Left ventricle myocardium inferior (tissue), 1 donor: ENCODE results near the gene GTF2IRD1. TPM values are rescaled to one million over a fixed set of nuclear protein-coding genes. Genes with fewer than 3 reads are reported as not detected.
"Not testable (repeated sequence)": the region's sequence is repeated elsewhere in the genome, so short reads cannot be mapped to it uniquely, and the experiment has no call there.

ENCODE experiments used
- DNase-seq: peaks from one replicate; pipeline ENCODE4 v3.0.0-alpha.2; 2020
- H3K27ac ChIP-seq: fragments of 200-600 bp; replicated peaks from 2 replicates; pipeline ENCODE4 v1.8.0; 2021
- H3K27me3 ChIP-seq: fragments of 200-600 bp; 2 replicates; pipeline ENCODE4 v1.8.0; 2021; ENCODE audit warnings: low read depth
- H3K36me3 ChIP-seq: fragments of 200-600 bp; 2 replicates; pipeline ENCODE4 v1.8.0; 2021
- H3K4me1 ChIP-seq: fragments of 200-600 bp; 2 replicates; pipeline ENCODE4 v1.8.0; 2021
- H3K4me3 ChIP-seq: fragments of 200-600 bp; 2 replicates; pipeline ENCODE4 v1.8.0; 2021; ENCODE audit warnings: mild to moderate bottlenecking, moderate library complexity
- H3K9me3 ChIP-seq: fragments of 200-600 bp; replicated peaks from 2 replicates; pipeline ENCODE4 v1.8.0; 2021
- intact Hi-C: fragments of 100-400 bp; cut with micrococcal nuclease; formaldehyde crosslinking; loops from one replicate; pipeline ENCODE4 v1.11.0; 2022
- total RNA-seq: library from RNA; stranded (reverse); fragmentation: NEBNext Ultra II Directional; extraction: Animal tissue kit (Norgen Biotek cat#: 25700); gene quantifications from one replicate; pipeline ENCODE4 v1.2.1, GENCODE V29; 2021
- TF ChIP-seq, protein P1 (sequence below): fragments of 200-600 bp; IDR thresholded peaks from 2 replicates; pipeline ENCODE4 v1.8.0; 2021; ENCODE audit warnings: antibody characterized with exemption, mild to moderate bottlenecking, borderline replicate concordance
- donor health status: DM: no; HTN: yes; CAD: no; lungs with severe emphysema.

GTF2IRD1 gene
- total RNA-seq, 1 donor from 2014 or later: 15.8 TPM

DNA sequence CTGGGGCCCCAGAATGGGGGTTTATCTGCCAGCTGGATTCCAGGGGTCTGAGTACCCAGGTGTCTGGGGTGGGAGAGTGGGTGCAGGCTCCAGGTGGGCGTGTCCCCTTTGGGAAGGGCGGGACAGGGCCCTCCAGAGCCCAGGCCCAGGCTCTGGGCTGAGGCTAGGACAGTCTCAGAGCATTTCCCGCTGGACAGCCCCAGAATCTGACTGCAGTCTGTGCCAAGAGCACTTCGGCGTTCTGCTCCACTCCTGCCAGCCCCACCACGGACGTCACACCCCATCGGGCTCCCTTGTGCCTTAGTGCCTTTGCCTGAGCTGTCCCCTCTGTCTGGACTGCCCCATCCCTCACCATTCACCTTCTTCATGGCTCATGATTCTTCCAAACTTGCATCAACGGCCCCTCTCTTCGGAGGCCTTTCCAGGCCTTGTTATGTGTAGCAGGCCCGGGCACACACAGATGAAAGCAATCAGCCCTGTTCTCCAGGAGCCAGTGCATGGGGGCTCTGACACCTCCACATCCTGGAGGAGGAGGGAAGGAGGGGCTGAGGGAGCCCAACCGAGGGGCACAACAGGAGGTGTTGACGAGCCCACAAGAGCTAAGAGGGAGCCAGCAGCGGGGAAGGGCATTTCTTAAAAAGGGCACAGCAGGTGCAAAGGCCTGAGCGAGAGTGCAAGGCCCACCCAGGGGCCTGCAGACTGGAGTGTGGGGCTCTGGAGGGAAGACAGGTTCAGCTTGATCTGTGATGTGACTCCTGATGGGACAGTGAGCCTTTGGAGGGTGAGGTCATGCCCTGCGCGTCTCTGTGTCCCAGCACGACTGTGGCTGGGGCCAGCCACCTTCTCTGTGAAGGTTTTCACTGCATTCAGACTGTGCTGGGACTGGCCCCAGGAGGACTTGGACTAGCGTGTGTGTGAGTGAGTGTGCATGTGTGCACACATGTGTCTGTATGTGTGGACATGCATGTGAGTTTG is 41.7 kb downstream of the GTF2IRD1 start:
- Histone ChIP-seq H3K36me3 (peaks cover 7% of the 10 kb centered on the region), H3K27ac (peak overlapping the region; percentile 63), H3K4me3 (no peak overlapping the region), H3K4me1 (peaks cover 43% of the 10 kb centered on the region), H3K27me3 (no peaks in the 10 kb centered on the region), H3K9me3 (peaks cover 9% of the 10 kb centered on the region)
- DNase-seq: peak; percentile 59
- intact Hi-C loops: no loop called here
- TF ChIP-seq, protein P1, sequence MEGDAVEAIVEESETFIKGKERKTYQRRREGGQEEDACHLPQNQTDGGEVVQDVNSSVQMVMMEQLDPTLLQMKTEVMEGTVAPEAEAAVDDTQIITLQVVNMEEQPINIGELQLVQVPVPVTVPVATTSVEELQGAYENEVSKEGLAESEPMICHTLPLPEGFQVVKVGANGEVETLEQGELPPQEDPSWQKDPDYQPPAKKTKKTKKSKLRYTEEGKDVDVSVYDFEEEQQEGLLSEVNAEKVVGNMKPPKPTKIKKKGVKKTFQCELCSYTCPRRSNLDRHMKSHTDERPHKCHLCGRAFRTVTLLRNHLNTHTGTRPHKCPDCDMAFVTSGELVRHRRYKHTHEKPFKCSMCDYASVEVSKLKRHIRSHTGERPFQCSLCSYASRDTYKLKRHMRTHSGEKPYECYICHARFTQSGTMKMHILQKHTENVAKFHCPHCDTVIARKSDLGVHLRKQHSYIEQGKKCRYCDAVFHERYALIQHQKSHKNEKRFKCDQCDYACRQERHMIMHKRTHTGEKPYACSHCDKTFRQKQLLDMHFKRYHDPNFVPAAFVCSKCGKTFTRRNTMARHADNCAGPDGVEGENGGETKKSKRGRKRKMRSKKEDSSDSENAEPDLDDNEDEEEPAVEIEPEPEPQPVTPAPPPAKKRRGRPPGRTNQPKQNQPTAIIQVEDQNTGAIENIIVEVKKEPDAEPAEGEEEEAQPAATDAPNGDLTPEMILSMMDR: no peak

DNA sequence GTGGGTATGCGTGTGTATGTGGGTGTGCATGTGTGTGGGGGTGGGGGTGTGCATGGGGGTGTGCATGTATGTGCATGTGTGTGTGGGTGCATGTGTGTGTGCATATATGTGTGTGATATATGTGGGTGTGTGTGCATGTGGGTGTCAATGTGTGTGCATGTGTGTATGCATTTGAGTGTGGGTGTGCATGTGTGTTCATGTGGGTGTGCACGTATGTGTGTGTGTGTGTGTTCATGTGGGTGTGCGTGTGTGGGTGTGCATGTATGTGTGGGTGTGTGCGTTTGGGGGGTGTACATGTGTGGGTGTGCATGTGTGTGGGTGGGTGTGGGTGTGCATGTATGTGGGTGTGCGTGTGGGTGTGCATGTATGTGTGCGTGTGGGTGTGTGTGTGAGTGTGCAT is 42.6 kb downstream of the GTF2IRD1 start:
- peaks cover 51% of the 10 kb centered on the region for H3K4me1 ChIP-seq
- intact Hi-C loops: no loop called here
- H3K4me3 ChIP-seq: no peak overlapping the region
- peaks cover 7% of the 10 kb centered on the region for H3K36me3 ChIP-seq
- no peak overlapping the region for H3K27ac ChIP-seq
- peaks cover 9% of the 10 kb centered on the region for H3K9me3 ChIP-seq
- no peaks in the 10 kb centered on the region for H3K27me3 ChIP-seq
- DNase-seq: no peak
- TF ChIP-seq, protein P1: no peak

DNA sequence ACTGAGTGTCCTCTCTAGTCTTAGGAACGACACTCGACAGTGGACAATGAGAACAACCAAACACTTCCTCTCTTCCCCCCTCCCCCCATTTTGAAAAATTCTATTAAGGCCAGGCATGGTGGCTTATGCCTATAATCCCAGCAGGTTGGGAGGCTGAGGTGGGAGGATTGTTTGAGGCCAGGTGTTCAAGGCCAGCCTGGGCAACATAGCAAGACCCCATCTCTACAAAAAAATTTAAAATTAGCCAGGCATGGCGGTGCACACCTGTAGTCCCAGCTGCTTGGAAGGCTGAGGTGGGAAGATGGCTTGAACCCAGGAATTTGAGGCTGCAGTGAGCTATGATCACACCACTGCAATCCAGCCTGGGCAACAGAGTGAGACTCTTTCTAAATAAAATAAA is 43.1 kb downstream of the GTF2IRD1 start:
- peaks cover 54% of the 10 kb centered on the region for H3K4me1 ChIP-seq
- H3K27me3 ChIP-seq, H3K36me3 ChIP-seq, intact Hi-C loops, H3K9me3 ChIP-seq, H3K4me3 ChIP-seq, H3K27ac ChIP-seq, DNase-seq: not testable (repeated sequence)

DNA sequence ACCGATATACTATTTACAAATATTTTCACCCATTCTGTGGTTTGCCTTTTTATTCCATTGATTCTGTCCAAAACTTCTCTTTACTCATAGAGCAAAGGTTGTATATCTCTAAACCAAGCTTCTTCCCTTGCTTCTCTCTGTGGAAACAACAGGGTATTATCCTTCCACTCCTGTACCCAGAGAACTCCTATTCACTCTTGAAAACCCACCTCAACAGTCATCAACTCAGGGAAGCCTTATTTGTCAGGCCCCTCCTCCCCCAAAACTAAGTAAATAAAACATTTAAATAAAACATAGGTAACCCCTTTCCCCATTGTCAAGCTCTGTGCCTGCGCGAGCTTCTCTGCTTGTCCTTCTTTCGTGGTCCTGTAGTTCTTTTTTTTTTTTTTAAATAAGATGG is 44.6 kb downstream of the GTF2IRD1 start:
- Histone ChIP-seq H3K36me3 (no peaks in the 10 kb centered on the region), H3K27ac (peak overlapping the region; percentile 87), H3K9me3 (no peaks in the 10 kb centered on the region), H3K4me3 (no peak overlapping the region), H3K27me3 (no peaks in the 10 kb centered on the region), H3K4me1 (peaks cover 69% of the 10 kb centered on the region)
- DNase-seq: no peak
- TF ChIP-seq, protein P1: no peak
- intact Hi-C loops: no loop called here

DNA sequence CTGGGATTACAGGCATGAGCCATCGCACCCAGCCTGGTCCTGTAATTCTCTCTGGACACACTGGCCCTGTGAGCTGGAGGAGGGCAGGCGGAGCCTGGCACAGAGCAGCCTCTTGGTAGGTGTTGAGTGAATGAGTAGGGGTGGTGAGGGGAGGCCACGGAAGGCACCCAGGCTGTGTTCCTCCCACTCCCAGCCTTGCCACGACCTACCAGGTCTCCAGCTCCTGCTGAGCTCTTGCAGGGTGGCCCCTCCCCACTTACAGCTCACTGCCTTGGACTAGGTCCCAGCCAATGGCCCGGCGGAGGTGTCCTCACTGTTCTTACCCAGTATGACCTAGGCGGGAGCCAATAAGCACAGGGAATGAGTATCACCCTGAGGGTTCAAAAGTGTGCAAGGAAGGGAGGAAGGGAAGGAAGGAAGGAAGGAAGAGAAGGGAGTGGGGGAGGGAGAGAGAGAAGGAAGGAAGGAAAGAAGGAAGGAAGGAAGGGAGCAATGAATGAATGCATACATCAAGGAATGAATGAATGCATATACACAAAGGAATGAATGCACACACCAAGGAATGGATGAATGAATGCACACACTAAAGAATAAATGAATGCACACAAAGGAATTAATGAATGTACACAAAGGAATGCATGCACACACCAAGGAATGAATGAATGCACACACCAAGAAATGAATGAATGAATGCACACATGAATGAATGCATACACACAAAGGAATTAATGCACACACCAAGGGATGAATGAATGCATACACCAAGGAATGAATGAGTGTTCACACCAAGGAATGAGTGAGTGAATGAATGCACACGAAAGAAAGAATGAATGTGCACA is 45.5 kb downstream of the GTF2IRD1 start:
- TF ChIP-seq, protein P1: no peak
- peak overlapping the region; percentile 87 for H3K27ac ChIP-seq
- no peaks in the 10 kb centered on the region for H3K36me3 ChIP-seq
- peak; percentile 62 for DNase-seq
- peaks cover 69% of the 10 kb centered on the region for H3K4me1 ChIP-seq
- intact Hi-C loops: no loop called here
- no peak overlapping the region for H3K4me3 ChIP-seq
- no peaks in the 10 kb centered on the region for H3K27me3 ChIP-seq
- H3K9me3 ChIP-seq: no peaks in the 10 kb centered on the region
